HEK293 (cell line): ENCODE results near the gene ARL14EP.

ENCODE experiments used
- CTCF ChIP-seq: fragments of 450-650 bp; formaldehyde crosslinking; IDR thresholded peaks from 2 replicates; pipeline ENCODE4 v1.5.1; 2016; ENCODE audit warnings: missing biosample characterization, missing genetic modification characterization
- PATZ1 ChIP-seq: fragments of 450-650 bp; formaldehyde crosslinking; IDR thresholded peaks from 2 replicates; pipeline ENCODE4 v1.5.1; 2016; ENCODE audit warnings: missing biosample characterization, missing genetic modification characterization
- TCF7L2 ChIP-seq: IDR thresholded peaks from 2 replicates; pipeline ENCODE4 v1.6.1; 2011; ENCODE audit warnings: low read depth, mild to moderate bottlenecking, inconsistent platforms, low read length, moderate library complexity, borderline replicate concordance
- ZBTB6 ChIP-seq: fragments of 450-650 bp; formaldehyde crosslinking; IDR thresholded peaks from 2 replicates; pipeline ENCODE4 v1.5.1; 2017; ENCODE audit warnings: missing biosample characterization, missing genetic modification characterization
- ZNF274 ChIP-seq, 2 experiments: fragments of 200-500 bp in 1 of 2; fragments of 450-650 bp in 1 of 2; sonication (Bioruptor generic) in 1 of 2; formaldehyde crosslinking in 1 of 2; IDR thresholded peaks; 2 replicates each; pipeline versions ENCODE4 v1.5.1 to v1.6.1; 2014 to 2016; ENCODE audit warnings: borderline replicate concordance in 1 of 2, inconsistent platforms in 1 of 2, low read length in 1 of 2, missing biosample characterization in 1 of 2, missing genetic modification characterization in 1 of 2
- ZNF302 ChIP-seq: fragments of 450-650 bp; formaldehyde crosslinking; IDR thresholded peaks from 2 replicates; pipeline ENCODE4 v1.5.1; 2016; ENCODE audit warnings: missing biosample characterization, missing genetic modification characterization, low read depth
- ZNF354C ChIP-seq: fragments of 450-650 bp; formaldehyde crosslinking; IDR thresholded peaks from 2 replicates; pipeline ENCODE4 v1.5.1; 2016; ENCODE audit warnings: missing biosample characterization, missing genetic modification characterization, low read depth, borderline replicate concordance
- ZNF423 ChIP-seq: fragments of 450-650 bp; formaldehyde crosslinking; IDR thresholded peaks from 2 replicates; pipeline ENCODE4 v1.5.1; 2016; ENCODE audit warnings: missing biosample characterization, missing genetic modification characterization
- ZNF433 ChIP-seq: fragments of 450-650 bp; formaldehyde crosslinking; IDR thresholded peaks from 2 replicates; pipeline ENCODE4 v1.5.1; 2016; ENCODE audit warnings: missing biosample characterization, missing genetic modification characterization, low read depth
- ZNF513 ChIP-seq: fragments of 450-650 bp; IDR thresholded peaks from 2 replicates; pipeline ENCODE4 v1.5.1; 2018; ENCODE audit warnings: missing biosample characterization, missing genetic modification characterization
- ZNF776 ChIP-seq: fragments of 450-650 bp; formaldehyde crosslinking; IDR thresholded peaks from 2 replicates; pipeline ENCODE4 v1.5.0; 2017; ENCODE audit warnings: missing biosample characterization, missing genetic modification characterization, borderline replicate concordance
- TF ChIP-seq, protein P1 (sequence below): fragments of 450-650 bp; formaldehyde crosslinking; IDR thresholded peaks from 2 replicates; pipeline ENCODE4 v1.5.1; 2016; ENCODE audit warnings: missing biosample characterization, missing genetic modification characterization
- TF ChIP-seq, protein P2 (sequence below): fragments of 450-650 bp; formaldehyde crosslinking; IDR thresholded peaks from 2 replicates; pipeline ENCODE4 v1.5.1; 2016; ENCODE audit warnings: missing biosample characterization, missing genetic modification characterization

DNA sequence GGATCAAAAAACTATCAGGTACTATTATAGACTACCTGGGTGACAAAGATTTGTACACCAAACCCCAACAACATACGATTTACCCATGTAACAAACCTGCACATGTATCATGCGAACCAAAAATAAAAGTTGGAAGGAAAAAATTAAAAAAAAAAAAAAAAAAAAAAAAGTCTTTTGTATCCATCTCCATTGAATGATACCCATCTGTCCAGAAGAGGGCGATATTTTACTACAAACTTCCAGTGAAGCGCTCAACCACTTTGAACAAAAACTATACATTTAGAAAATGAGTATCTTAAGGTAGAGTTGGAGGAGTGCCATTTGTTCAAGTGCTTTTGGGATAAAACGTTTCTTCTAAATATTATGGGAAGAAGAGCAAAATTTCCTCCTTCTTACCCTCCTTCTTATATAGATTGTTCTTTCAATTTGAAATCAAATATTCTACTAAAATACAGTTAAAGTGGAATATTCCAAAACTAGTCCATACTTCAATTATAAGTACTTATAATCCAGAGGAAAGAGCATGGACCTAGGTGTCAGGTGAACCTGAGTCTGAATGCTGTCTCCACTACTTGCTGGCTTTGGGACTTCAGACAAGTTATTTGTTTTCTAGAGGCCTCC, 23.3 kb downstream of the ARL14EP start:
- TF ChIP-seq CTCF (tag by site-specific recombination) (no peak), ZNF513 (tag by site-specific recombination) (no peak), PATZ1 (tag by site-specific recombination) (no peak), ZNF433 (tag by site-specific recombination) (no peak), ZBTB6 (tag by site-specific recombination) (no peak), ZNF354C (no peak), ZNF274 (IDR thresholded peaks at IDR 0.05; ENCODE audit: low read length) (no peak), ZNF274 (tag by site-specific recombination; IDR thresholded peaks at IDR 0.05; ENCODE audit: borderline replicate concordance) (no peak), ZNF302 (tag by site-specific recombination) (no peak), TCF7L2 (no peak), ZNF423 (tag by site-specific recombination) (no peak), ZNF776 (tag by site-specific recombination) (no peak)
- TF ChIP-seq, protein P1, sequence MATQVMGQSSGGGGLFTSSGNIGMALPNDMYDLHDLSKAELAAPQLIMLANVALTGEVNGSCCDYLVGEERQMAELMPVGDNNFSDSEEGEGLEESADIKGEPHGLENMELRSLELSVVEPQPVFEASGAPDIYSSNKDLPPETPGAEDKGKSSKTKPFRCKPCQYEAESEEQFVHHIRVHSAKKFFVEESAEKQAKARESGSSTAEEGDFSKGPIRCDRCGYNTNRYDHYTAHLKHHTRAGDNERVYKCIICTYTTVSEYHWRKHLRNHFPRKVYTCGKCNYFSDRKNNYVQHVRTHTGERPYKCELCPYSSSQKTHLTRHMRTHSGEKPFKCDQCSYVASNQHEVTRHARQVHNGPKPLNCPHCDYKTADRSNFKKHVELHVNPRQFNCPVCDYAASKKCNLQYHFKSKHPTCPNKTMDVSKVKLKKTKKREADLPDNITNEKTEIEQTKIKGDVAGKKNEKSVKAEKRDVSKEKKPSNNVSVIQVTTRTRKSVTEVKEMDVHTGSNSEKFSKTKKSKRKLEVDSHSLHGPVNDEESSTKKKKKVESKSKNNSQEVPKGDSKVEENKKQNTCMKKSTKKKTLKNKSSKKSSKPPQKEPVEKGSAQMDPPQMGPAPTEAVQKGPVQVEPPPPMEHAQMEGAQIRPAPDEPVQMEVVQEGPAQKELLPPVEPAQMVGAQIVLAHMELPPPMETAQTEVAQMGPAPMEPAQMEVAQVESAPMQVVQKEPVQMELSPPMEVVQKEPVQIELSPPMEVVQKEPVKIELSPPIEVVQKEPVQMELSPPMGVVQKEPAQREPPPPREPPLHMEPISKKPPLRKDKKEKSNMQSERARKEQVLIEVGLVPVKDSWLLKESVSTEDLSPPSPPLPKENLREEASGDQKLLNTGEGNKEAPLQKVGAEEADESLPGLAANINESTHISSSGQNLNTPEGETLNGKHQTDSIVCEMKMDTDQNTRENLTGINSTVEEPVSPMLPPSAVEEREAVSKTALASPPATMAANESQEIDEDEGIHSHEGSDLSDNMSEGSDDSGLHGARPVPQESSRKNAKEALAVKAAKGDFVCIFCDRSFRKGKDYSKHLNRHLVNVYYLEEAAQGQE, result no peak
- TF ChIP-seq, protein P2, sequence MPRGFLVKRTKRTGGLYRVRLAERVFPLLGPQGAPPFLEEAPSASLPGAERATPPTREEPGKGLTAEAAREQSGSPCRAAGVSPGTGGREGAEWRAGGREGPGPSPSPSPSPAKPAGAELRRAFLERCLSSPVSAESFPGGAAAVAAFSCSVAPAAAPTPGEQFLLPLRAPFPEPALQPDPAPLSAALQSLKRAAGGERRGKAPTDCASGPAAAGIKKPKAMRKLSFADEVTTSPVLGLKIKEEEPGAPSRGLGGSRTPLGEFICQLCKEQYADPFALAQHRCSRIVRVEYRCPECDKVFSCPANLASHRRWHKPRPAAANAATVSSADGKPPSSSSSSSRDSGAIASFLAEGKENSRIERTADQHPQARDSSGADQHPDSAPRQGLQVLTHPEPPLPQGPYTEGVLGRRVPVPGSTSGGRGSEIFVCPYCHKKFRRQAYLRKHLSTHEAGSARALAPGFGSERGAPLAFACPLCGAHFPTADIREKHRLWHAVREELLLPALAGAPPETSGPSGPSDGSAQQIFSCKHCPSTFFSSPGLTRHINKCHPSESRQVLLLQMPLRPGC, result no peak
